Osteoblast (primary cell): Measurements from ENCODE around the gene PLEKHG5. TPM values are rescaled to one million over a fixed set of nuclear protein-coding genes. Genes with fewer than 3 reads are reported as not detected.

Experiments
- DNase-seq: peaks from one replicate; pipeline ENCODE4 v3.0.0; 2011; ENCODE audit warnings: low spot score, mixed read lengths; ENCODE audit not compliant: insufficient read length; ENCODE audit errors: missing footprints
- H2AFZ ChIP-seq: 2 replicates; pipeline ENCODE4 v1.6.0; 2011; ENCODE audit warnings: mild to moderate bottlenecking, low read length
- H3K27ac ChIP-seq: 2 replicates; pipeline ENCODE4 v1.5.1; 2011; ENCODE audit warnings: mild to moderate bottlenecking, low read depth, low read length, moderate library complexity
- H3K27me3 ChIP-seq: 2 replicates; pipeline ENCODE4 v1.6.0; 2012; ENCODE audit warnings: mild to moderate bottlenecking, control low read depth, inconsistent platforms, low read length, moderate library complexity; ENCODE audit not compliant: insufficient read depth
- H3K36me3 ChIP-seq: 2 replicates; pipeline ENCODE4 v1.5.1; 2011; ENCODE audit warnings: mild to moderate bottlenecking, low read length, control low read depth, moderate library complexity; ENCODE audit not compliant: insufficient read depth
- H3K4me1 ChIP-seq: 2 replicates; pipeline ENCODE4 v1.5.1; 2011; ENCODE audit warnings: mild to moderate bottlenecking, low read length, control low read depth, moderate library complexity; ENCODE audit not compliant: insufficient read depth
- H3K4me2 ChIP-seq: 2 replicates; pipeline ENCODE4 v1.6.0; 2011; ENCODE audit warnings: mild to moderate bottlenecking, low read length; ENCODE audit not compliant: insufficient read depth
- H3K4me3 ChIP-seq: fragments of 200-600 bp; sonication (generic); 3 replicates; pipeline ENCODE4 v1.5.1; 2012; ENCODE audit warnings: mild to moderate bottlenecking, low read length, inconsistent platforms; ENCODE audit not compliant: insufficient read depth
- H3K79me2 ChIP-seq: 2 replicates; pipeline ENCODE4 v1.6.0; 2012; ENCODE audit warnings: mild to moderate bottlenecking, low read length, control low read depth, inconsistent platforms; ENCODE audit not compliant: insufficient read depth
- H3K9me3 ChIP-seq: 2 replicates; pipeline ENCODE4 v1.5.1; 2011; ENCODE audit warnings: low read depth, low read length, control low read depth
- H4K20me1 ChIP-seq: 2 replicates; pipeline ENCODE4 v1.6.0; 2012; ENCODE audit warnings: mild to moderate bottlenecking, low read length, control low read depth; ENCODE audit not compliant: insufficient read depth
- total RNA-seq: library from RNA; depleted of rRNA; stranded (reverse); fragments of >200 nt; gene quantifications from 2 replicates; pipeline ENCODE4 v1.2.3, GENCODE V29; 2012
- TF ChIP-seq, protein P1 (sequence below): IDR thresholded peaks from 2 replicates; pipeline ENCODE4 v1.5.1; 2011; ENCODE audit warnings: mild to moderate bottlenecking, low read depth, low read length, moderate library complexity; ENCODE audit errors: extremely low read depth

The PLEKHG5 gene
- total RNA-seq, 1 donor = 11.2 TPM

DNA sequence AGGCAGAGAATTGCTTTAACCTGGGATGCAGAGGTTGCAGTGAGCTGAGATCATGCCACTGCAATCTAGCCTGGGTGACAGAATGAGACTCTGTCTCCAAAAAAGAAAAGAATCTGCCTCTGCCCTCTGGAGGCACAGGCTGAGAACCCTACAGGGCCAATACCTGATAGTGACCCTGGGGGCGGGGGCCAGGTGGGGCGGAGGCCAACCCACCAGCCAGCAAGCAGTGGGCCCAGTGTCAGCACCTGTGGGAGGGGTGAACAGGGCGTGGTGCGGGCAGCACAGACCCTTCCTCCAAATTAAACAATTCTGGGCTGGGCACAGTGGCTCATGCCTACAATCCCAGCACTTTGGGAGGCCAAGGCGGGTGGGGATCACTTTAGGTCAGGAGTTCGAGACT, 19.0 kb upstream of the PLEKHG5 start:
- H2AFZ ChIP-seq = no peak overlapping the region
- TF ChIP-seq, protein P1, sequence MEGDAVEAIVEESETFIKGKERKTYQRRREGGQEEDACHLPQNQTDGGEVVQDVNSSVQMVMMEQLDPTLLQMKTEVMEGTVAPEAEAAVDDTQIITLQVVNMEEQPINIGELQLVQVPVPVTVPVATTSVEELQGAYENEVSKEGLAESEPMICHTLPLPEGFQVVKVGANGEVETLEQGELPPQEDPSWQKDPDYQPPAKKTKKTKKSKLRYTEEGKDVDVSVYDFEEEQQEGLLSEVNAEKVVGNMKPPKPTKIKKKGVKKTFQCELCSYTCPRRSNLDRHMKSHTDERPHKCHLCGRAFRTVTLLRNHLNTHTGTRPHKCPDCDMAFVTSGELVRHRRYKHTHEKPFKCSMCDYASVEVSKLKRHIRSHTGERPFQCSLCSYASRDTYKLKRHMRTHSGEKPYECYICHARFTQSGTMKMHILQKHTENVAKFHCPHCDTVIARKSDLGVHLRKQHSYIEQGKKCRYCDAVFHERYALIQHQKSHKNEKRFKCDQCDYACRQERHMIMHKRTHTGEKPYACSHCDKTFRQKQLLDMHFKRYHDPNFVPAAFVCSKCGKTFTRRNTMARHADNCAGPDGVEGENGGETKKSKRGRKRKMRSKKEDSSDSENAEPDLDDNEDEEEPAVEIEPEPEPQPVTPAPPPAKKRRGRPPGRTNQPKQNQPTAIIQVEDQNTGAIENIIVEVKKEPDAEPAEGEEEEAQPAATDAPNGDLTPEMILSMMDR = no peak
- H3K27me3 ChIP-seq = no peaks in the 10 kb centered on the region
- H3K4me2 ChIP-seq = no peak overlapping the region
- H3K27ac ChIP-seq = no peak overlapping the region
- H3K4me1 ChIP-seq = no peaks in the 10 kb centered on the region
- H3K4me3 ChIP-seq = no peak overlapping the region
- H3K9me3 ChIP-seq = no peaks in the 10 kb centered on the region
- no peaks in the 10 kb centered on the region for H4K20me1 ChIP-seq
- no peaks in the 10 kb centered on the region for H3K36me3 ChIP-seq
- H3K79me2 ChIP-seq = no peaks in the 10 kb centered on the region
- DNase-seq = peak; percentile 32

DNA sequence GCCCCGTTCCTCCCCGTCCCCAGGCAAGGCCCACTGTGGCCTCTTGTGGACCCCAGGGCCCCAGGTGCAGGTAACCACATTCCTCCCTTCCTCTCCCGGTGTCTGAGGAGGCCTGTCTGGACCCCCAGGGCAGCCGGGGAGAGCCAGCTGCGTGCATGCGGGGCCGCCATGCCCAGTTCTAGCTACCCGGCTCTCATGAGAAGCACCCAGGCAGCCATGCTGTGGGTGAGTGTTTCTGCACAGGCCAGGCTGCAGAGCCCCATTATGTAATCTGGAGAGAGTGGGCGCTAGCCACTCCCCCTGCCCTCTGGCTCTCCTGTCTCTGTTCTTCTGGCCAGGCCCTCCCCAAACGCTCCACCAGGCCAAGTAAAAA, 18.4 kb upstream of the PLEKHG5 start:
- no peak overlapping the region for H3K4me3 ChIP-seq
- H3K79me2 ChIP-seq = no peaks in the 10 kb centered on the region
- DNase-seq = peak; percentile 81
- no peaks in the 10 kb centered on the region for H3K36me3 ChIP-seq
- TF ChIP-seq, protein P1 = no peak
- H4K20me1 ChIP-seq = no peaks in the 10 kb centered on the region
- no peaks in the 10 kb centered on the region for H3K27me3 ChIP-seq
- H3K27ac ChIP-seq = no peak overlapping the region
- no peaks in the 10 kb centered on the region for H3K9me3 ChIP-seq
- no peak overlapping the region for H3K4me2 ChIP-seq
- no peaks in the 10 kb centered on the region for H3K4me1 ChIP-seq
- no peak overlapping the region for H2AFZ ChIP-seq

DNA sequence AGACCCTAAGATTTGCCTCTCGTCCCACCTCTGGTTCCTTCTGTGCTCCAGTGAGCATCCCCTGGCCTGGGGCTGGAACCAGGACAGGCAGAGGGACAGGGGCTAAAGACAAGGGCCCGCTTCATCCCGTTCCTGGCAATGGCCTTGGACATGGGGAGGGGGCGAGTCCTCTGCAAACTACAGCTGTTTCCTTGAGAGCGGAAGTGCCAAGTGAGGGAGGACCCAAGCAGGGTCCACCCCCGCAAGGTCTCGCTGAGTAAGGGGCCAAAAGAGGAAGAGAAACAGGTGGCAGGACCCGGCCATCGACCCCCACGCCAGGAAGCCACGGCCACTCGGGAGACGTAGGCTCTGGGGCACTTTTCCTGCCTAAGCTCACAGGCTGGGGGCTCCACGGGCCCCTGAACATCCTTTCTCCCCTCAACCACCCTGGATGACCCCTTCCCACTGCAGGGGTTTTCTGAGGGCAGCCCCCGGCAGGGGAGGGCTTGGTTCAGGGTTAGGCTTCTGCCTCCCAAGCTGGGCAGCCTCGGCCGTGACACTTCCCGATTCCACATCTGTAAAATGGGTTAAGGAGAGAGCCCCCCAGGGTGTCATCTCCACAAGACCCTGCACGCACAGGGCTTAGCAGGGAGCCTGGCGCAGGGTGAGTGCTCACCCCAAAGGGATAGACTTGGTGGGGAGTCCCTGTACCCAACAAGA, 17.9 kb upstream of the PLEKHG5 start:
- H3K4me1 ChIP-seq = no peaks in the 10 kb centered on the region
- H4K20me1 ChIP-seq = no peaks in the 10 kb centered on the region
- H2AFZ ChIP-seq = no peak overlapping the region
- H3K36me3 ChIP-seq = no peaks in the 10 kb centered on the region
- H3K9me3 ChIP-seq = no peaks in the 10 kb centered on the region
- TF ChIP-seq, protein P1 = no peak
- H3K4me3 ChIP-seq = no peak overlapping the region
- H3K4me2 ChIP-seq = no peak overlapping the region
- no peak overlapping the region for H3K27ac ChIP-seq
- H3K27me3 ChIP-seq = no peaks in the 10 kb centered on the region
- H3K79me2 ChIP-seq = no peaks in the 10 kb centered on the region
- peak; percentile 70 for DNase-seq

DNA sequence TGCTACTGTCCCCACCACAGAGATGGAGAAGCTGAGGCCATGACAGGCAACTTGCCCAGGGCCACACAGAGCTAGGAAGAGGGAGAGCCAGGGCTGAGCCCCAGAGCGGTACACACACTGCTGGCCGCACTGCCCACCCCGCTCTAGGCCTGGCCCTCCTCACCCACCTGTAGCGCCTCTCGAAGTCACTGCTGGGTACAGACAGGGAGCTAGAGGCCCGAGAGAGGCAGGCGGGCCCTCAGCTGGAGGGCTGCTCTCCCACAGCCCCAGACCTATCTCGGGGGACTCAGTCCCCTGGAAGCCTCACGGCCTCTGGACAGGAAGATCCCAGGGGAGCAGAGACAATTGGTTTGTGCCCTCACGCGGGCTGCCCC, 17.3 kb upstream of the PLEKHG5 start:
- no peak overlapping the region for H2AFZ ChIP-seq
- H3K79me2 ChIP-seq = no peaks in the 10 kb centered on the region

More for the DNA sequence above, 17.3 kb upstream of the PLEKHG5 start:
- Histone ChIP-seq H3K4me1 (no peaks in the 10 kb centered on the region), H3K4me2 (no peak overlapping the region), H3K36me3 (no peaks in the 10 kb centered on the region), H3K9me3 (no peaks in the 10 kb centered on the region), H4K20me1 (no peaks in the 10 kb centered on the region), H3K27ac (no peak overlapping the region), H3K27me3 (no peaks in the 10 kb centered on the region), H3K4me3 (no peak overlapping the region)
- peak; percentile 80 for DNase-seq
- TF ChIP-seq, protein P1 = no peak
